Stomach (tissue), 4 donors: ENCODE results near the gene SPRY1.

Source experiments
- EP300 ChIP-seq: sonication (generic); formaldehyde crosslinking; IDR thresholded peaks from one replicate; pipeline ENCODE4 v1.6.1; 2017; ENCODE audit warnings: antibody characterized with exemption
- POLR2A ChIP-seq, 4 donors: fragments of 450-650 bp; IDR thresholded peaks; one replicate each; pipeline ENCODE4 v1.6.1; 2016; ENCODE audit warnings: antibody characterized with exemption in 4 of 4, control low read depth in 2 of 4, mild to moderate bottlenecking in 1 of 4, moderate library complexity in 1 of 4
- TF ChIP-seq, protein P1 (sequence below), 7 experiments: fragments of 450-650 bp in 4 of 7; fragments of 200-600 bp in 3 of 7; sonication (generic) in 3 of 7; IDR thresholded peaks; one replicate each; pipeline ENCODE4 v1.5.1; 2016 to 2019; ENCODE audit warnings: antibody characterized with exemption in 7 of 7, control low read depth in 2 of 7, mild to moderate bottlenecking in 1 of 7

- no peak for TF ChIP-seq EP300
- TF ChIP-seq, protein P1, sequence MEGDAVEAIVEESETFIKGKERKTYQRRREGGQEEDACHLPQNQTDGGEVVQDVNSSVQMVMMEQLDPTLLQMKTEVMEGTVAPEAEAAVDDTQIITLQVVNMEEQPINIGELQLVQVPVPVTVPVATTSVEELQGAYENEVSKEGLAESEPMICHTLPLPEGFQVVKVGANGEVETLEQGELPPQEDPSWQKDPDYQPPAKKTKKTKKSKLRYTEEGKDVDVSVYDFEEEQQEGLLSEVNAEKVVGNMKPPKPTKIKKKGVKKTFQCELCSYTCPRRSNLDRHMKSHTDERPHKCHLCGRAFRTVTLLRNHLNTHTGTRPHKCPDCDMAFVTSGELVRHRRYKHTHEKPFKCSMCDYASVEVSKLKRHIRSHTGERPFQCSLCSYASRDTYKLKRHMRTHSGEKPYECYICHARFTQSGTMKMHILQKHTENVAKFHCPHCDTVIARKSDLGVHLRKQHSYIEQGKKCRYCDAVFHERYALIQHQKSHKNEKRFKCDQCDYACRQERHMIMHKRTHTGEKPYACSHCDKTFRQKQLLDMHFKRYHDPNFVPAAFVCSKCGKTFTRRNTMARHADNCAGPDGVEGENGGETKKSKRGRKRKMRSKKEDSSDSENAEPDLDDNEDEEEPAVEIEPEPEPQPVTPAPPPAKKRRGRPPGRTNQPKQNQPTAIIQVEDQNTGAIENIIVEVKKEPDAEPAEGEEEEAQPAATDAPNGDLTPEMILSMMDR (IDR thresholded peaks at IDR 0.05), result no peak
- TF ChIP-seq POLR2A (IDR thresholded peaks at IDR 0.05), result no peak
These were observed 15.6 kb upstream of the SPRY1 start for GRCh38 chr4:123380728-123381716.
